NCI-H1930 (cell line): ENCODE data around the gene GLS.

Experiments used
- DNase-seq, 2 experiments: peaks; one replicate each; lab custom pipeline; 2025; lab: John Stamatoyannopoulos, UW

The GLS gene

DNA sequence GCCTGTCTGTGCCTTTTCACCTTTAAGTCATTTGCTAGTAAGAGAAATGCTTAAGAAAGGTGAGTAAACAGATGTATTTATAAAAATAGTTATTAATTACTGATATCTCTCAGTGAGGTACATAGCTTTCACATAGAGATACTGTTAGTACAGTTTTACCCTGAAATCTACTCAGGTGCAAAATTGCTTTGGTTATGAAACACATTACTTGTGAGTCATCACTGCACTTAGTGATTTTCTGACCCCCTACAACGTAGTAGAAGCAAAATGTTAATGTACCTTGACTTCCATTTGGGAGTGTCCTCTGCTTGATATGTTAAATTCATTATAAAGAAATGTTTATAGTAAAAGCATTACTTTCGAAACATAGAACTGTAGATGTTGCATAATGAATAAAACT lies 6.5 kb downstream of the GLS start:
- DNase-seq = no peak

DNA sequence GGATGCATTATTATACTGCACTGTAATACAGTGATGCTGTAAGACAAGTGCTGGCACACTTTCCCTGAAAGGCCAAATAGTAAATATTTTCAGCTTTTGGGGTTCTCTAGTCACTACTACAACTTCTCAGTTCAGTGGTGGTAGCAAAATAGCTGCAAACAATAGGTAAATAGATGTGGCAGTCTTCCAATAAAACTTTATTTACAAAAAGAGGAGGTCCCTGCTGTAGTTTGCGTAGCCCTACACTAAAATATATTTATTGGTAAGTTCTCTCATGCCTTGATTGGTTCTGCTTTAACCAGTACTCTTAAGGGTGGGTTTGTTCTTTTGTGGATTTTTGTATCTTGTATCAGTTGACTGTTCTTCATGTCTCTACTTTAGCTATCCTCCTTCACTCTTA lies 7.8 kb downstream of the GLS start:
- no peak for DNase-seq

DNA sequence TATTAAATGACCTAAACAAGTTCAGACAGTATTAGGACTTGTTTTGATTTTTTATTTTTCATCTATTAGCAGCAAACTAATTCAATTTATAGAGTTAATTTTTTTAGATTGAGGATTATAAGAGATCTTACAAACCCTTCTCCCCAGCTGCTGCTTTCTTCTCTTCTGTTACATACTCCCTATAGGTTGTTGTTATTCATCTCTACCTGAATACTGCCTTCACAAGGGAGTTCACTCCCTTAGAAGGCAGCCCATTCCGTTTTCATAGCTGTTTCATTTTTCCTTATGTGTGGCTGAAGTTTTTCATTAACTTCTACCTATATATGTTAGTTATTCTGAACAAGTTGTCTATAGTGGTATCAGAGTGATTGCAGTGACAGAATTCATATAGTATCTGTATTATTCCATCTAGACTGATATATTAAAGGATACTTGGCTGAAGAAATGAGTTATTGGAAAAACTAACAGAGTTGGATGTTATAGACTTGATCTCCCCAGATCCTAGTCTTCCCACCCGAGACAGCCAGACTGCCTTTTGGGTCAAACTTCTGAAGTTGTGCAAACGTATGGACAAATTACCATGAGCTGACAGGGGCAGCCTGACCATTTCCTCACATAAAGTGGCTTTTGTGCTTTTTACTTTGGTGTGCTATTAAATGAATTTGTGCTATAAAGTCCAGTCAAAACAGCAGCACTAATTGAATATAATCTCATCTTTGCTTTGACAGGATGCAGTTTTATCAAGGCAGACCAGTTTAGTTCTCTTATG lies 8.7 kb downstream of the GLS start:
- DNase-seq = no peak

DNA sequence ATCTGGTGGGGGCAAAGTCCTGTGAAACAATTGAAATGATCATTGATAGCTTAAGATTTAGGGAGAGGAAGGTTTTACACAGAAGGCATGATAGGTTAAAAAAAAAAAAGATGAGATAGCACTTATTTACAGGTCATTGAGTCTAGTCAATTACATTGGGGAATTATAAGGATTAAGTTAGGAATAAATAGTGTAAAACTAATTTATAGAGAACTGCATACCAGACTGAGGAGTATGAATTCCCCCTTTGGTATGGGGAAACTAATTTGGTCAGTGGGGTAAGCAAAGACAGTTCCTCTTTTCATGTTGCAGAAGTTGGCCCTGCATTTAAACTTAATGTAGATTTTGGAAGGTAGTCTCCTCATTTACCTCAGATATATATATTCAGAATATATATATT lies 10.8 kb downstream of the GLS start:
- no peak for DNase-seq

DNA sequence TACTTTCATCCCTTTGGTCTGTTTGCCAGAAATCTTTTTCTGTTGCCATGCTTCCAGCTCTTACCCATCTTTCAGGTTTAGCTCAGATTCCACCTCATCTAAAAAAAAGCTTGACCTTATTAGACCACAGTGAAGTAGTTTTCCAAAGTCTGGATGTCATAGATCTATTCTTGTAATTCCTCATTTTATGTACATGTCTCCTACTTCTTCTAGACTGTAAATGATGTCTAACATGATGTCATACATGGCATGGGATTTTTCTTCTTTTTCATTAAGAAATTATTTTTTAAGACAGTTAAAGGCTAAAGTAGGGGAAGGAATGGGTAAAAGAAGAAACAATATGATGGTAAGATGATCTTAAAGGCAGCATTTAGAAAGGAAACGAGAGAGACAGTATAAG lies 11.3 kb downstream of the GLS start:
- no peak for DNase-seq

DNA sequence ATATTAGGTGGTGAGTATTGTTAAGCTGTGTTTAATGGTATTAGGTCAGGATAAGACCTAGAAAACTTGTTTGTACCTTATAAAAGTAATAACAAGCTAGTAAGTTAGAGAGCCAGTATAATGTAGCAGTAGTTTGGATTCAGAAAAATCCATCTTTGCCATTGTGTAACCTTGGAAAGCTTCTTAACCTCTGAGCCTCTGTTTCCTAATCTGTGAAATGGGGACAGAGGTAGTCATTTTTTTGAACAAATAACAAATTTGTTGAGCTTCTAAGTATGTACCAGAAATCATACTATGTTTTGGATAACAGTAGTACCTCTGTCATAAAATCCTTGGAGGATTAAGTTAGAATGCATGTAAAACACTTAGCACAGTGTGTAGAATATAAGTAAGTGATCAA lies 12.5 kb downstream of the GLS start:
- DNase-seq = no peak

DNA sequence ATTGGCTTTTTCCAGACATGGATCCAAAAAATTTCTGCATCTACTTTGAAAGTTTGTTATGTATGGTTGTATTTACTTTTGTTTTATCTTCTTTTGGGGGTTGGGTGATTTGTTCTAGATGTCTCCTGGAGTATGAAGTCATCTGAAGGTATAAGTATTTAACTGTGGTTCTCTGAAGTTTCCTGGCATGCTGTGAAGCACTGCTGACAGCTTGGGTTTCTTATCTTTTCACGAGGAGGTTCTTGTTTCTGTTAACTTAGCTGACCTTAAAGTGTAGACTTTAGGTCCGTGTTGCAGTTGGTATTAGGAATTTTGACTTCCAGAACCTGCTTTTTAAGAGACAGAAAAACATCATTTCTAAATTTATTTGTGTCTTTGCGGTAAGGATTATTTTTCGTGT lies 15.9 kb downstream of the GLS start:
- no peak for DNase-seq

DNA sequence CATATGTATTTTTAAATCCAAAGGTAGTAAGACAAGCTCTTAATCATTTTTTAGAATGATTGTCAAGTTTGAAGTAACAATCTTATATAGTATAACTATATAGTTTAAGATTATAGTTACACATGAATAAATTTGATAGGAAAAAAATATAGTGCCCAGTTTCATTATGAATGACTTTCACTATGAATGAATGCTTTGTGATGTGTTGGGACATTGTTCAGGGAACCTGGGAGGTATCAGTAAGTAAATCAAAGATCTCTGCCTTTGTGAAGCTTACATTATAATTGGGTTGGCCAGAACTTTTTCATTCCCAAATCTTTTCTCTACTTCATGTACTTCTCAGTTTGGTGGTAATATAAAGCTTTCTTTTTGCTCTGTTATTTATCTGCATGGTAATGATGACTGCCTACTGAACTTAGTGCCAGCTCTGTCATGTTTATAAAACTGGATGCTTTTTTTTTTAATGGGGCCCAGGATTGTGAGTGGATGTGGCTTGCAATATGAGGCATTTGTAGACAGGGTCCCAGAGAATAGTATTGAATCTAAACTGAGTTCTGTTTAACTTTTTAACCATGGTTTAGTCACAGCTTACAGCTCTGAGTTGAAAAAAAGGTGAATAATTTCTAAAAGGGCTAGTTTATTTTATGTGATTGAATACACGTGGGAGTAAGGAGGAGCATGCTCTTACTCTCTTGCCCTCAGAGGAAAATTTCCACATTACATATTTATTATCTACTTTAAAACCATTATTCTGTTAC lies 23.3 kb downstream of the GLS start:
- DNase-seq = no peak

DNA sequence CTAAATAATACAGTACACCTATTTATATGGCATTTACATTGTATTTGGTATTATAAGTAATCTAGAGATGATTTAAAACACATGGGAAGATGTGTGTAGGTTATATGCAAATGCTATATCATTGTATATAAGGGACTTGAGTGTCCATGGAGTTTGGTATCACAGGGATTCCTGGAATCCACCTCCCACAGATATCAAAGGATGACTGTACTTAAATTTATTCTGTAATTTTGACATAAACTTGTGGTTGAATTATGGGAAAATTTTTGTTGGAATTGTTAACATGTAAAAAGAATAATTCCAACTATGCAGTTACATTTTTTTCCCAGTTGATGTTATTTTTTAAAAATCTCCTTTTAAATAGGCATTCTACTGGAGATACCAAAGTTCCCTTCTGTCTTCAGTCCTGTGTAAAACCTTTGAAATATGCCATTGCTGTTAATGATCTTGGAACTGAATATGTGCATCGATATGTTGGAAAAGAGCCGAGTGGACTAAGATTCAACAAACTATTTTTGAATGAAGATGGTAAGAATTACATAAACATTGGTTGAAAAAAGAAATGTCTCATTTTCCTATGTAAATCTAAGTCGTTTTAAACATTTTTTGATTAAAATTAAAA lies 24.1 kb downstream of the GLS start:
- no peak for DNase-seq

DNA sequence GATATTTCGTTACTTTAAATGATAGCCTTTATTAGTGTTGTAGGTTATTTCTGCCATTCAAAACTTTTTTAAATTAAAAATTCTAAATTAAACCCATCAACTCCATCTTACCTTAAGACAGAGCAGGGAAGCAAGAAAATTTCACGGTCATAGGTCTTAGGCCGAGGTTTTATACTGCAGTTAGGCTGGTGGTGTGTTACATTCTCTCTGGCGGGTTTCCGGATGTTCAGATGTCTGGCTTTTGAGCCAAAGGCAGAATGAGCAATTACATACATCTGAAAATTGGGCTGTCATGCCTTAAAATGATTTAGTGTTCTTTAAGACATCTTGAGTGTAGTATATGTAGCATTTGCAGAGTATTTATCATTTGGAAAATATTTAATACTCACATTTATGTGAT lies 27.9 kb downstream of the GLS start:
- DNase-seq = no peak

DNA sequence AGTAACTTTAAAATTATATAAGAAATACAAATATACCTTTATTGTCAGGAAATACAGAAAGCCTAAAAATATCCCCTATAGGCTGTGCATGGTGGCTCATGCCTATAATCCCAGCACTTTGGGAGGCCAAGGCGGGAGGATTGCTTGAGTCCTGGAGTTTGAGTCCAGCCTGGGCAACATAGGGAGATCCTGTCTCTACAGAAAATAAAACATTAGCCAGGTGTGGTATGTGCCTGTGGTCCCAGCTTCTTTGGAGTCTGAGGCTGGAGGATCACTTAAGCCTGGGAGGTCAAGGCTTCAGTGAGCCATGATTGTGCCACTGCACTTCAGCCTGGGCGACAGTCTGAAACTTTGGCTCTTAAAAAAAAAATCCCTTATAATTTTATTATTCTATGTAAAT lies 29.1 kb downstream of the GLS start:
- no peak for DNase-seq

DNA sequence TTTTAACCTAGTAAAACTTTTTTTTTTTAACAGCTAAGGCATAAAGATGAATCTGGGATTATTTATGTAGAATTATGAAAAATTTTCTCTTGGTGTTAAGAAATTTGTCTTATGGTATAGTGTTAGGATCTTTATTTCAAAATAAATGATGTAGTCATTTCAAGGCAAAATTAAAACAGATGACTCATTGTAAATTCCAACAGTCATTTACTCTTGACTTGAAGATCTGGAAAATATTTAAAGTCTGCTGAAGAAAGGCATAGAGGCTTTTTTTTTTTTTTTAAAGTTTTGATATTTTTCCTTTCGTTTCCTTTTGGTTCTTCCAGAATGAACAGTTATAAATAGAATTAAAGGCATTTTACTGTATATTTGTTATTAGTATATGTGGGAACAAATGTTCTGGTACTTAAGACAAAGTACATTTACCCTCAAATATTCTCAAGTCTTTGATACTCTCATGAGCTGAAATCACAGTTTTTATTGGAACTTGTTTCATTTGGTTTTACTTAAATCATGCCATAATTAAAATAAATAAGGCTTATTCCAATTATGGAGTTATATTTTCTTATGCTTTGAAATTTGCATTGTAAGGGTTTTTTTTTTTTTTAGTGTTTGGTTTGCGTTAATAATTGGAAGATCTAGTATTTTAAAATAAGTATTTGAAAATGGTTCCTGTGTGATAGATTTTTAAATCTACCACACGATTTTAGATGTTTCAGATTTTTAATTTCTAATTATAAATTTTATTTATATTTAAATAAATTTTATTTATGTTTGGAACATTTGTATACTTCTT lies 29.9 kb downstream of the GLS start:
- DNase-seq = no peak

DNA sequence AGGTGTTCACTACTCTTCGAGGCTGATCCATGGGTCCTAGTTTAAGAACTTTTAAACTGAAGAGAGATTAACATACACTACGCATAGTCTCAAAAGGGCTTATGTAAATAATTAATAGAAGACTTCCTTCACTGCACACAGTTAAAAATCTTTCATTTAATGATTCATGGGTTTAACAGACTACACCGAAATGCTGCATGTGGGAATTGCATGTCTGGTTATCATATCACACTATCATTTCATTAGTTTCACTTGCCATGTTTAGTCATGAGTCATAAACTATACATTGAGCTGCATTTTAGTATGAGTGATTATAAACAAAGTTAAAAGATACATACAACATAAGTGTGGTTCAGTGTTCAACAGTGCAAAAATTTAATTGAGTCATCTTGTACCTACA lies 31.2 kb downstream of the GLS start:
- DNase-seq = no peak

DNA sequence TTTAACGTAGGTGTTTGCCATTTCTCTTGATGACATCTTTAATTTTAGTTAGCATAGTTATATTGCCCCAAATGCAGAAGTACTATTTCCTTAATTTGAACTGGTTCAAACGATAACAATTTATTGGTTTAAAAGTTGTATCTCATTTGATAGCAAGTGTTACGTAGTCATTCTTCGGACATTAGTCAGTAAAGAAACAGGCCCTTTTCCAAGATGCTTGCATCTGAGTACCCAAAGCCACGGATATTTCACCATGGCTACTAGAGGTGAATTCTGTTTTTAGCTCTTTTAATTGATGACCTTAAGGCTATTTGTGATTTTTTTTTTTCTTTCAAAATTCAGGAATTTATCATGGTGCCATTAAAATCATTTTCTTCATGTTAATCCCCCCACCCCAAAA lies 32.1 kb downstream of the GLS start:
- no peak for DNase-seq

DNA sequence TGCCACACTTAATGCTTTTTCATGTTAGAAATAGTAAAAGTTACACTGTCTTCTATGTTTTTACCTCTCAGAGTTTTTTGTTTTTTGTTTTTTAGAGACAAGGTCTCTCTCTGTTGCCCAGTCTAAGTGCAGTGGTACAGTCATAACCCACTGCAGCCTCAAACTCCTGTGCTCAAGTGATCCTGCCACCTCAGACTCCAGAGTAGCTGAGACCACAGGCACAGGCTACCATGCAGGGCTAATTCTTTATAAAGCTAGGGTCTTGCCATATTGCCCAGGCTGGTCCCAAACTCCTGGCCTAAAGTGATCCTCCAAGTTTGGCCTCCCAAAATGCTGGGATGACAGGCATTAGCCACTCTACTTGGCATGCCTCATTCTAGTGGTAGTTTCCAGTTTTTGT lies 33.1 kb downstream of the GLS start:
- no peak for DNase-seq

DNA sequence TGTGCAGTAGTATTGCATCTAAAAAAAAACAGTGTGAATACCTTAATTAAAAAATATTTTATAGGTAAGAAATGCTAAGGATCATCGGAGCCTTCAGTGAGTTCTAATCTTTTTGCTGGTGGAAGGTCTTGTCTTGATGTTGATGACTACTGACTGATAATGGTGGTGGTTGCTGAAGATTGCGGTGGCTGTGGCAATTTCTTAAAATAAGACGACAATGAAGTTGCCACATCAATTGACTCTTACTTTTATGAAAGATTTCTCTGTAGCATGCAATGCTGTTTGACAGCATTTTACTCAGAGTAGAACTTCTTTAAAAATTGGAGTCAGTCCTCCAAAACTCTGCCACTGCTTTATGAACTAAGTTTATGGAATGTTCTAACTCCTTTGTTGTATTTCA lies 36.2 kb downstream of the GLS start:
- DNase-seq = no peak

DNA sequence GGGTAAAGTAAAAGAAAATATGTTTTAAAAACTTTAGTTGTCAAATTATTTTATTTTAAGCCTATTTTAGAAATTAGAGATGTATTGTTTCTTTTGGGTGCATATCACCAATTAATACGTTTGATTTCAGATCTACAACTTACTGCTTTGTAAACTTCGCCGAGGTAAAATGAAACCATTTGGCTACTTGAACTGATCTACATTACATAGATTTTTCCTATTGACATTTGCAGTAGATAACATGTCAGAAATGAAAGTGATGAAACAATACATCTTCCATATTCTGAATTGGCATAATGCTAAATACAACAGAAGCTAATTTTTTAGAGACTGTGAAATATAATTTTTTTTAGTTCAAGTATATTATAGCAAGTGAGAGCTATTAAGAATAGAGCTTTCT lies 39.5 kb downstream of the GLS start:
- DNase-seq = no peak

DNA sequence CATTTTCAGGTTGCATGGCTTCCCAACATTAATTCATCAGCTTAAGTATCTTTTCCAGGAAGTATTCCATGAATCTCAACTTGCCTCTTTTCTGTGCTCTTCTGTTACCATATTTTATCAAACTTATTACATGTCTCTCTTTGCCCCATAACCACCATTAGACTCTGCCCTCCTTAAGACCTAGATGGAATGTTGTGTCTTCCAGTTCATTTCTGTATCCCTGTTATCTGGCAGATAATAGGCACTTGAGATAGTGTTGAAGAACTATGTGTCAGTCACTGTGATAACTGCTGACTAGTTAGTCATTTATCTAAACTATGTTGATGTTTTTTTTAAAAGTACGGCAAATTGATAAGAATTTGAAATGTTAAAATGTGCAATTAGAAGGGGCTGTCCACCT lies 41.8 kb downstream of the GLS start:
- no peak for DNase-seq

DNA sequence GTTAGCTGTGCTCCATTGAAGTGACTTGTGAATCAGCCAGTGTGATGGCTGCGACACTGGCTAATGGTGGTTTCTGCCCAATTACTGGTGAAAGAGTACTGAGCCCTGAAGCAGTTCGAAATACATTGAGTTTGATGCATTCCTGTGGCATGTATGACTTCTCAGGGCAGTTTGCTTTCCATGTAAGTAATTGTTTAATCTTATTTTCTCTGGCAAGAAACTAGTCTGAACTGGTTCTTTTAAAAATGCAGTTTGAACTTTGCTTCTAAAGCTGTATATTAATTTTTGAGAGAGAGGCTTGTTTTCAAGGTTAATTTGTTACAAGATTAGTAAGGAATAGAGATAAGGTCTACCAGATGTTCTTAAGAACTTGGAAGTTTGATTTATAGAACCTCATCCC lies 46.7 kb downstream of the GLS start:
- no peak for DNase-seq

DNA sequence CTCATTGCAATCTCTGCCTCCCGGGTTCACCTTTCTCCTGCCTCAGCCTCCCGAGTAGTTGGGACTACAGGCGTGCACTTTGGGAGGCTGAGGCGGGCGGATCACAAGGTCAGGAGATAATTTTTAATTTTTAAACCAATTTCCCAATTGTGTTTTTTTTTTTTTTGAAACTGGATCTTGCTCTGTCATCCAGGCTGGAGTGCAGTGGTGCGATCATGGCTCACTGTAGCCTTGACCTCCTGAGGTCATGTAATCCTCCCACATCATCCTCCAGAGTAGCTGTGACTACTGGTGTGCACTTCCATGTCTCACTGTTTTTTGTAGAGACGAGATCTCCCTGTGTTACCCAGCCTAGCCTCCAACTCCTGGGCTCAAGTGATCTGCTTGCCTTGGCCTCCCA lies 49.3 kb downstream of the GLS start:
- DNase-seq = no peak

DNA sequence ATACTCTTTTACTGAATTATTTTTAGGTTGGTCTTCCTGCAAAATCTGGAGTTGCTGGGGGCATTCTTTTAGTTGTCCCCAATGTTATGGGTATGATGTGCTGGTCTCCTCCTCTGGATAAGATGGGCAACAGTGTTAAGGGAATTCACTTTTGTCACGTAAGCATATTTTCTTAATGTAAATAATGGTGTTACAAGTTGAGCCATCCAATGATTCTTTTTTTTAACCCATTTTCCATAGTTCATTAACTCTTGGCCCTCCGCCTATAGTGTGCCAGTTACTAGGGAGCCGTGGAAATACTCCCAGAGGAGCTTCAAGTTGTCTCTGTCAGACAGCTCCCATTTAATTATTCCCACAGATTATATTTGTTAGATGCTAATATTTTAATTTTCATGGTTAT lies 49.8 kb downstream of the GLS start:
- DNase-seq = no peak

DNA sequence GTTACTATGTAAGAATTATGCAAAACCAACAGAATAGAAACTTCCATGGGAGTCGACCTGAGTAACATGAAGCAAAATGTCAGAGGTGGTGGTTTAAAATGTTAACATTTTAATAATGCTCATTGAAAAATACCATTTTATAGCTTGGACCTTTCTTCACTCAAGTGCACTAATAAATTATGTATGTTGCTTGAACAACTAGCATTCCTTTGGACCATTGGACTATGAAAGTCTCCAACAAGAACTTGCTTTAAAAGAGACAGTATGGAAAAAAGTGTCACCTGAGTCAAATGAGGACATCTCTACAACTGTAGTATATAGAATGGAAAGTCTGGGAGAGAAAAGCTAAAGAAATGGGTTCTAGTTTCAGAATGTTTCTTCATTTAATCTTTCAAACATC lies 51.9 kb downstream of the GLS start:
- no peak for DNase-seq

DNA sequence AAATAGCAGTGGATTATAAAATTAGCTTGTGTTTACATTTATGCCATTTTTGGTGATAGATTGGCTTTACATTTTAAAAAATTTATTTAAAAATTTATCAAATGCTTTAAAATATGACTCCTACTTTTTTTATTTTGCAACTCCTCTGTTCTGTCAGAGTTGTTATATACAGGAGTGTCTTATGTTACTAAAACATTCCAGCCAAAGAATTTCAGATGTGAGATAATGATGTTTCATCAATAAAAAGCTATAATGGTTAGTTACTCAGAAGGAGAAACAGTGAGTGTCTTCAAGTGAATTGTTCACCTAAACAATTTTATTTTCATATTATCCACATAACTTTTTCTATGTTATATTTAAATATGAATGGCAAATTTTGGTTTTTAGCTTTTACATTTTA lies 52.7 kb downstream of the GLS start:
- no peak for DNase-seq
